ENCODE results near the gene EFCAB3.
"Not testable (repeated sequence)": the region's sequence is repeated elsewhere in the genome, so short reads cannot be mapped to it uniquely, and the experiment has no call there.

EFCAB3 gene

GRCh38 chr17:62456016-62456415 lies 75.7 kb downstream of the EFCAB3 start:
- Histone ChIP-seq H3K9me2 (ENCODE audit: low read depth, low read length) (no peaks in the 10 kb centered on the region), H2AFZ (ENCODE audit: low read length) (no peak overlapping the region), H3K4me1 (ENCODE audit: insufficient read depth, low read length, severe bottlenecking) (peaks cover 85% of the 10 kb centered on the region), H3K79me2 (ENCODE audit: insufficient read depth, low read length) (no peaks in the 10 kb centered on the region), H3K27ac (ENCODE audit: low read depth, low read length, poor library complexity, severe bottlenecking) (peak overlapping the region; percentile 98), H3K9me3 (ENCODE audit: low read length) (no peaks in the 10 kb centered on the region), H3K4me2 (ENCODE audit: low read length) (no peak overlapping the region), H3K36me3 (ENCODE audit: insufficient read depth, low read length) (no peaks in the 10 kb centered on the region), H3K4me3 (ENCODE audit: low read depth, low read length, poor library complexity, severe bottlenecking) (no peak overlapping the region), H3K9ac (ENCODE audit: low read length) (peak overlapping the region; percentile 6; the same call in 1 of the 2 replicates), H3K27me3 (ENCODE audit: insufficient read depth, low read length) (no peaks in the 10 kb centered on the region), H4K20me1 (ENCODE audit: insufficient read depth, low read length) (no peaks in the 10 kb centered on the region), H3F3A (ENCODE audit: insufficient read depth, low read length) (no peaks in the 10 kb centered on the region; the same call in 1 of the 2 replicates)
- TF ChIP-seq EZH2 (IDR thresholded peaks at IDR 0.05; ENCODE audit: borderline replicate concordance, low read length), result no peak
- no peak for TF ChIP-seq CTCF (IDR thresholded peaks at IDR 0.05; ENCODE audit: low read length)

- H3K27ac ChIP-seq (ENCODE audit: low read depth, low read length, poor library complexity, severe bottlenecking), result peak overlapping the region; percentile 98
- H3K9me2 ChIP-seq (ENCODE audit: low read depth, low read length); H3K79me2 ChIP-seq (ENCODE audit: insufficient read depth, low read length); H3K9me3 ChIP-seq (ENCODE audit: low read length); H3K36me3 ChIP-seq (ENCODE audit: insufficient read depth, low read length); H2AFZ ChIP-seq (ENCODE audit: low read length); H4K20me1 ChIP-seq (ENCODE audit: insufficient read depth, low read length); H3K27me3 ChIP-seq (ENCODE audit: insufficient read depth, low read length); H3F3A ChIP-seq (ENCODE audit: insufficient read depth, low read length): not testable (repeated sequence)
- peak overlapping the region; percentile 66 for H3K4me2 ChIP-seq (ENCODE audit: low read length)
- H3K9ac ChIP-seq (ENCODE audit: low read length), result peak overlapping the region; percentile 60
- H3K4me3 ChIP-seq (ENCODE audit: low read depth, low read length, poor library complexity, severe bottlenecking), result peak overlapping the region; percentile 37
- H3K4me1 ChIP-seq (ENCODE audit: insufficient read depth, low read length, severe bottlenecking), result peaks cover 79% of the 10 kb centered on the region
Measured at GRCh38 chr17:62458483-62458882, 78.1 kb downstream of the EFCAB3 start.

- not testable (repeated sequence) for H2AFZ ChIP-seq (ENCODE audit: low read length); H3K9ac ChIP-seq (ENCODE audit: low read length); H3K4me3 ChIP-seq (ENCODE audit: low read depth, low read length, poor library complexity, severe bottlenecking); H3K4me2 ChIP-seq (ENCODE audit: low read length); H3K27ac ChIP-seq (ENCODE audit: low read depth, low read length, poor library complexity, severe bottlenecking); H3F3A ChIP-seq (ENCODE audit: insufficient read depth, low read length); H3K9me3 ChIP-seq (ENCODE audit: low read length); H3K36me3 ChIP-seq (ENCODE audit: insufficient read depth, low read length); H3K27me3 ChIP-seq (ENCODE audit: insufficient read depth, low read length); H3K9me2 ChIP-seq (ENCODE audit: low read depth, low read length); H3K79me2 ChIP-seq (ENCODE audit: insufficient read depth, low read length); H4K20me1 ChIP-seq (ENCODE audit: insufficient read depth, low read length)
- peaks cover 23% of the 10 kb centered on the region for H3K4me1 ChIP-seq (ENCODE audit: insufficient read depth, low read length, severe bottlenecking)
Measured at GRCh38 chr17:62464422-62464821, 84.1 kb downstream of the EFCAB3 start.

GRCh38 chr17:62465271-62465670 lies 84.9 kb downstream of the EFCAB3 start:
- not testable (repeated sequence) for H4K20me1 ChIP-seq (ENCODE audit: insufficient read depth, low read length); H3K9me3 ChIP-seq (ENCODE audit: low read length); H3K27ac ChIP-seq (ENCODE audit: low read depth, low read length, poor library complexity, severe bottlenecking); H3K4me2 ChIP-seq (ENCODE audit: low read length); H3F3A ChIP-seq (ENCODE audit: insufficient read depth, low read length); H3K36me3 ChIP-seq (ENCODE audit: insufficient read depth, low read length); H3K27me3 ChIP-seq (ENCODE audit: insufficient read depth, low read length); H2AFZ ChIP-seq (ENCODE audit: low read length); H3K79me2 ChIP-seq (ENCODE audit: insufficient read depth, low read length); H3K4me3 ChIP-seq (ENCODE audit: low read depth, low read length, poor library complexity, severe bottlenecking); H3K9ac ChIP-seq (ENCODE audit: low read length); H3K9me2 ChIP-seq (ENCODE audit: low read depth, low read length)
- peaks cover 25% of the 10 kb centered on the region for H3K4me1 ChIP-seq (ENCODE audit: insufficient read depth, low read length, severe bottlenecking)

All from OCI-LY1 (cell line).